Neural crest cell (in vitro differentiated cells): Measurements from ENCODE around the gene SUPT3H. TPM values are rescaled to one million over a fixed set of nuclear protein-coding genes. Genes with fewer than 3 reads are reported as not detected.
A peak's percentile ranks its signal among the peaks of the same experiment; 100 is the strongest.

Source experiments
- DNase-seq: peaks from one replicate; pipeline ENCODE4 v3.0.0; 2021; ENCODE audit warnings: low read depth, mixed read lengths, low spot score
- H3K27ac Mint-ChIP-seq: one replicate; pipeline ENCODE4 v1.8.0; 2021; ENCODE audit warnings: mild to moderate bottlenecking, mixed read lengths; ENCODE audit not compliant: unreplicated experiment
- H3K27me3 Mint-ChIP-seq: 2 replicates; pipeline ENCODE4 v1.8.0; 2021; ENCODE audit warnings: low read depth, mild to moderate bottlenecking, mixed read lengths
- H3K36me3 Mint-ChIP-seq: 2 replicates; pipeline ENCODE4 v1.8.0; 2021; ENCODE audit warnings: low read depth, mild to moderate bottlenecking, mixed read lengths
- H3K4me1 Mint-ChIP-seq: 2 replicates; pipeline ENCODE4 v1.8.0; 2021; ENCODE audit warnings: mixed read lengths
- H3K4me3 Mint-ChIP-seq: one replicate; pipeline ENCODE4 v1.8.0; 2021; ENCODE audit warnings: mild to moderate bottlenecking, mixed read lengths
- H3K9me3 Mint-ChIP-seq: 2 replicates; pipeline ENCODE4 v1.8.0; 2021; ENCODE audit warnings: mixed read lengths
- total RNA-seq: library from RNA; stranded (reverse); gene quantifications from 2 replicates; pipeline ENCODE4 v1.2.1, GENCODE V29; 2021
- TF ChIP-seq, protein P1 (sequence below): fragments of 200-600 bp; sonication (generic); conservative IDR thresholded peaks from 2 replicates; pipeline ENCODE4 v1.5.0; 2021; ENCODE audit warnings: antibody characterized with exemption, mild to moderate bottlenecking

Gene SUPT3H
- total RNA-seq, 1 donor from 2014 or later: 17.0 TPM

DNA sequence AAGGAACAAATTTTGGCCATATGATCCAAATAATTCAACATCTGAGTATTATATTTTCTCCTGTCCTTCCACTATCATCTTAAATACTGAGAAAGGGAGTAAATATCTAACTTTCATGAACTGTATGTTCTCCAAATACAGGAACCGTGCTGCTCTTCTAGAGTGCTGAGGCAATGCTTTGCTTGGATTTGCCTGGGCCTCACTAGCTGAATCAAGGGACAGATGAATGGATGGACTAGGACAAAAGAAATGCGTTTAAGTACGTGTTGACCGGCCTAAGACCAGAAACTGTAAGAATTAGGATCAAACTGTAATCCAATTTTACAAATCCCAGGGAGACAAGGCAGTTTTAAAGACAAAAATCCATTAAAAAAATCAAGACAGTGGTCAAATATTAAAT lies 412.0 kb downstream of the SUPT3H start:
- H3K36me3 Mint-ChIP-seq: no peaks in the 10 kb centered on the region
- H3K4me1 Mint-ChIP-seq: peaks cover 22% of the 10 kb centered on the region
- DNase-seq: no peak
- TF ChIP-seq, protein P1, sequence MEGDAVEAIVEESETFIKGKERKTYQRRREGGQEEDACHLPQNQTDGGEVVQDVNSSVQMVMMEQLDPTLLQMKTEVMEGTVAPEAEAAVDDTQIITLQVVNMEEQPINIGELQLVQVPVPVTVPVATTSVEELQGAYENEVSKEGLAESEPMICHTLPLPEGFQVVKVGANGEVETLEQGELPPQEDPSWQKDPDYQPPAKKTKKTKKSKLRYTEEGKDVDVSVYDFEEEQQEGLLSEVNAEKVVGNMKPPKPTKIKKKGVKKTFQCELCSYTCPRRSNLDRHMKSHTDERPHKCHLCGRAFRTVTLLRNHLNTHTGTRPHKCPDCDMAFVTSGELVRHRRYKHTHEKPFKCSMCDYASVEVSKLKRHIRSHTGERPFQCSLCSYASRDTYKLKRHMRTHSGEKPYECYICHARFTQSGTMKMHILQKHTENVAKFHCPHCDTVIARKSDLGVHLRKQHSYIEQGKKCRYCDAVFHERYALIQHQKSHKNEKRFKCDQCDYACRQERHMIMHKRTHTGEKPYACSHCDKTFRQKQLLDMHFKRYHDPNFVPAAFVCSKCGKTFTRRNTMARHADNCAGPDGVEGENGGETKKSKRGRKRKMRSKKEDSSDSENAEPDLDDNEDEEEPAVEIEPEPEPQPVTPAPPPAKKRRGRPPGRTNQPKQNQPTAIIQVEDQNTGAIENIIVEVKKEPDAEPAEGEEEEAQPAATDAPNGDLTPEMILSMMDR: no peak
- H3K27ac Mint-ChIP-seq: peak overlapping the region; percentile 0
- H3K9me3 Mint-ChIP-seq: no peaks in the 10 kb centered on the region
- H3K27me3 Mint-ChIP-seq: no peaks in the 10 kb centered on the region
- H3K4me3 Mint-ChIP-seq: no peak overlapping the region

DNA sequence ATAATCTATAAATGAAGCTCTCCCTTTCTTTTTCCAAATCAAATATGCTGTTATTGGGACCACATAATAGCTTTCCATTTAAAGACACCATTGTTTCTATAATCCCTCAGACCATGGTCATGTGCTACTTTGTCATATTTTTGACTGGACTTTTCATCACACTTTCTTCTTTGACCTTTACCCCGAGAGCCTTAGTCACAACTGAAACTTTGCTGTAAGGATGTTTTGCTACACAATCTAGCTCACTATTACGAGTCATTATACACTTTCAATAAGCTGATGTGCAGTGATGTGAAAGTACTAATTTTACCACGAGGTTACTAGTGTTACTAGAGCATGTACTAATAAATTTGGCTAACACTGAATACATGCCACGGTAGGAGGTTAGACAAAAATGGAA lies 416.8 kb downstream of the SUPT3H start:
- H3K4me3 Mint-ChIP-seq: no peak overlapping the region
- peaks cover 2% of the 10 kb centered on the region for H3K9me3 Mint-ChIP-seq
- peaks cover 4% of the 10 kb centered on the region for H3K36me3 Mint-ChIP-seq
- H3K27ac Mint-ChIP-seq: no peak overlapping the region
- DNase-seq: no peak
- H3K4me1 Mint-ChIP-seq: peaks cover 9% of the 10 kb centered on the region
- TF ChIP-seq, protein P1: no peak
- H3K27me3 Mint-ChIP-seq: no peaks in the 10 kb centered on the region

DNA sequence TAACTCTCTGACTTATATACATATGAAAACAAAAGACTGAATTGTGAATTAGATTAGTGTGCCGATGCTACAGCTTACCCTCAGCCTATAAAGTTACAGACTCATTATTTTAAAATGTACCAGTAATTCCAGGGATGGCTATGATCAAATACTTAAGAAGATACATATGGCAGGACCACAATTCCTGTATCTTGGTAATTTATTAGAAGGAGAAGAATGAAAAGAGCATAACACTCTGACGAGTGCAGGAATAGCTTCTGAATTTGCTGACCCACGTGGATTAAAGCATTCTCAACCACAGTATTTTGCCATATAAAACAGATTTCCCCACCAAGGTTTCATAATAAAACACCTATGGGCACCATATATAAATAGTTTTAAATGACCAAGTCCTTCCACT lies 418.1 kb downstream of the SUPT3H start:
- no peak for DNase-seq
- H3K4me1 Mint-ChIP-seq: peaks cover 5% of the 10 kb centered on the region
- TF ChIP-seq, protein P1: no peak
- H3K27me3 Mint-ChIP-seq: no peaks in the 10 kb centered on the region
- no peak overlapping the region for H3K27ac Mint-ChIP-seq
- H3K36me3 Mint-ChIP-seq: peaks cover 4% of the 10 kb centered on the region
- H3K9me3 Mint-ChIP-seq: peaks cover 2% of the 10 kb centered on the region
- H3K4me3 Mint-ChIP-seq: no peak overlapping the region

DNA sequence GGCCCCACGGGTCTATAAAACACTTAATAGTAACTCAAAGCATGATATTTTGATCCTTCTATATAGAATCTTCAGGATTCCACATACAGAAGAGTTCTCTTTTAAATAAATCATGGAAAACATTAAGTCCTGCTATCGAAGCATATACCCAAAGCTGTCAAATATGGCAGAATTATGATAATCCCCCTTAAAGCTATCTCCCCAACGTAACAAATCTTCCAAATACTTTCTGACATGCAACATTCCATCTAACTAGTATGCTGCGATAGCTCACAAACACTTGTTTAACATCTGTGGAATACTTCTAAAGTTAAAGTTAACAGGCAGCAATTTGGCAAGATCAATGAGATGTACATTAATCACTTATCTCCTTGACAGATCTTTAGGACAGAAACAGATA lies 420.6 kb downstream of the SUPT3H start:
- H3K27ac Mint-ChIP-seq: no peak overlapping the region
- no peak for DNase-seq
- TF ChIP-seq, protein P1: no peak
- no peak overlapping the region for H3K4me3 Mint-ChIP-seq
- peaks cover 4% of the 10 kb centered on the region for H3K36me3 Mint-ChIP-seq
- H3K9me3 Mint-ChIP-seq: peaks cover 2% of the 10 kb centered on the region
- peaks cover 5% of the 10 kb centered on the region for H3K4me1 Mint-ChIP-seq
- H3K27me3 Mint-ChIP-seq: no peaks in the 10 kb centered on the region

DNA sequence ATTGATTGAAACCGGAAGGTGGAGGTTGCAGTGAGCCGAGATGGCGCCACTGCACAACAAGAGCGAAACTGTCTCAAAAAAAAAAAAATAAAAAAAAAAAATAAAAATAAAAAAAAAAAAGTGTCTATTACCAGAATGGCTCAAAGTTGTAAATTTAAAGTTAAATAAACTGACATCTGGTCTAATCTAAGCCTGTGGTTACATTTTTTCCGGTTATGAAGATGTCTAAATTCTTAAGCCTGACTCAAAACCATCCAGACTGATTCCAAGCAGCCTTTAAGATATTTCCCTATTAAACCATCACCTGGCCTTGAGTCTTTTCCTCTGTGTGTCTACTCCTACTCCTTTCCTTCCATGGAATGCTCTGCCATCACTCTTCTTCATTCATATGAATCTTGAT lies 421.3 kb downstream of the SUPT3H start:
- Mint-ChIP-seq H3K27ac (no peak overlapping the region), H3K27me3 (no peaks in the 10 kb centered on the region)
- TF ChIP-seq, protein P1: no peak

DNA sequence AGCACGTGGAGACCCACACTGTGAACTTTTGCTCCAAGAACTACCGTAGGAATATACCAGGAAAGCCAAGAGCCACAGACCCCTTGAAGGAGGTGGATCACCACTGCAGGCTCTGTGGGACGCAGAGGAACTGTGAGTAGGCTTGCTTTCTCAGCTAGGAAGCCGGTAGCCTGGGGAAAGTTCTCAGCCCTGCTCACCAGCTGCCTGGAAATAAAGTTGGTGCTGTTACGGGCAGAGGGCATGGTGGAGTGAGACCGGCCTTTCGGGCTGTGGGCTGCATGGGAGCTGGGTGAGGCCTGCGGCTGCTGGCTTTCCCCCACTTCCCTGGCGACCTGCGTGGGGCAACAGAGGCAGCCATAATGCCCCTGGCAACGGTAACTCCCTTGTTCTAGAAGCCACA lies 422.6 kb downstream of the SUPT3H start:
- Mint-ChIP-seq H3K36me3 (peaks cover 12% of the 10 kb centered on the region), H3K9me3 (peaks cover 6% of the 10 kb centered on the region), H3K4me3 (no peak overlapping the region), H3K27me3 (no peaks in the 10 kb centered on the region), H3K27ac (no peak overlapping the region), H3K4me1 (no peaks in the 10 kb centered on the region)
- DNase-seq: no peak
- TF ChIP-seq, protein P1: no peak

More for the DNA sequence above, 421.3 kb downstream of the SUPT3H start:
- Mint-ChIP-seq H3K4me3 (no peak overlapping the region), H3K9me3 (peaks cover 2% of the 10 kb centered on the region), H3K36me3 (peaks cover 7% of the 10 kb centered on the region), H3K4me1 (peaks cover 5% of the 10 kb centered on the region)
- no peak for DNase-seq
